Bone marrow (tissue), 2 donors: Measurements from ENCODE around the gene BET1L.

ENCODE experiments used
- DNase-seq, 2 donors: peaks; one replicate each; lab custom pipeline; 2025; lab: John Stamatoyannopoulos, UW

The BET1L gene

DNA sequence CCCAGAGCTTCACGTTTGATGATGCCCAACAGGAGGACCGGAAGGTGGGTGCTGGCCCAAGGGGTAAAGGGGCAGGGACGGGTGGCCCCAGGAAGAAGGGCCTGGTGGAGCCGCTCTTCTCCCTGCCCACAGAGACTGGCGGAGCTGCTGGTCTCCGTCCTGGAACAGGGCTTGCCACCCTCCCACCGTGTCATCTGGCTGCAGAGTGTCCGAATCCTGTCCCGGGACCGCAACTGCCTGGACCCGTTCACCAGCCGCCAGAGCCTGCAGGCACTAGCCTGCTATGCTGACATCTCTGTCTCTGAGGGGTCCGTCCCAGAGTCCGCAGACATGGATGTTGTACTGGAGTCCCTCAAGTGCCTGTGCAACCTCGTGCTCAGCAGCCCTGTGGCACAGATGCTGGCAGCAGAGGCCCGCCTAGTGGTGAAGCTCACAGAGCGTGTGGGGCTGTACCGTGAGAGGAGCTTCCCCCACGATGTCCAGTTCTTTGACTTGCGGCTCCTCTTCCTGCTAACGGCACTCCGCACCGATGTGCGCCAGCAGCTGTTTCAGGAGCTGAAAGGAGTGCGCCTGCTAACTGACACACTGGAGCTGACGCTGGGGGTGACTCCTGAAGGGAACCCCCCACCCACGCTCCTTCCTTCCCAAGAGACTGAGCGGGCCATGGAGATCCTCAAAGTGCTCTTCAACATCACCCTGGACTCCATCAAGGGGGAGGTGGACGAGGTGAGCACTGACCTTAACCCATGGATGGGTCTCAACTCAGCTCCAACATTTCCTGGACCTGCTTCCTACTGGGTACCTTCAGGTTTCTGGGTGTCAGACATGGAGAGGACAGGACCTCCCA lies 2.3 kb upstream of the BET1L start:
- no peak for DNase-seq

DNA sequence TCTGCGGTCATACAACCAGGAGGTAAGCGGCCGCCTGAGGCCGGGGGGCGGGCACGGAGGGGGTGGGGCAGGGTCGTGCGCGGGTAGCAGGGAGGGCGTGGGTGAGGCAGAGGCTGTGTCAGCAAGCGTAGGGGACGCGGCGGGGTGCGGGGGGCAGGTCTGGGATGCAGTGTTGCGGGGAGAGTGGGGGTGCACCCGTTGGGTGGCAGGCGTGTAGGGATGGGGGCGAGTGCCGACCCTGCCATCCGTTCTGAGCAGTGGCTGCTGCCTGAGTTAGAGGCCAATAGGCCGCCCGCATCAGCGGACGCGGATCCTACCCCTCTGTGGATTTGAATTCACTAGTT lies 1.7 kb upstream of the BET1L start:
- no peak for DNase-seq

DNA sequence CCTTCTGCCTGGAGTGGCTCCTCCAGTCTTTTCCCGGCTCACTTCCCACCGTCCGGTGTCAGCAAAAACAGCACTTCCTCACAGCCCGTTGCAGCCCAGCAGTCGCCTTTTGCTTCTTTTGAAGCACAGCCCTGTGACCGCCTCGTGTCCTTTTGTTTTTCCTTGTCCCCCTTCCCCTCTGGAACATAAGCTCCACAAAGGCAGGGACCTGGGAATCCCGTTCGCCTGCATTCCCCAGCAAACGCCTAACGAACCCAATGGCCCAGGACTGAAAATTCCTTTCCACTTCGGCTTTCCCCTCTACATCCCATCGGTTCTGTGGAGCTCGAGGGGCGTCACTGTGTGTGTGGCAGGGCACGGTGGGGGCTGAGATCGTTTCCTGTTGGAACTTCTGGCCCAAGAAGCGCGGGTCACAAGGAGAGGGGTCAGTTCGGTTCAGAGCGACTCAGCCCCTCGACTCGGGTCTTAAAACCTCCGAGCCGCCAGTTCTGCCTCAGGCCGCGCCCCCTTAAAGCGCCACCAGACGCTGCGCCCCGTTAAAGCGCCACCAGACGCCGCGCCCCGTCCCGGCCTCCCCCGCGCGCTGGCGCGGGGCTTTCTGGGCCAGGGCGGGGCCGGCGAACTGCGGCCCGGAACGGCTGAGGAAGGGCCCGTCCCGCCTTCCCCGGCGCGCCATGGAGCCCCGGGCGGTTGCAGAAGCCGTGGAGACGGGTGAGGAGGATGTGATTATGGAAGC lies 1.1 kb upstream of the BET1L start:
- DNase-seq = peak; percentile 46 to 48

DNA sequence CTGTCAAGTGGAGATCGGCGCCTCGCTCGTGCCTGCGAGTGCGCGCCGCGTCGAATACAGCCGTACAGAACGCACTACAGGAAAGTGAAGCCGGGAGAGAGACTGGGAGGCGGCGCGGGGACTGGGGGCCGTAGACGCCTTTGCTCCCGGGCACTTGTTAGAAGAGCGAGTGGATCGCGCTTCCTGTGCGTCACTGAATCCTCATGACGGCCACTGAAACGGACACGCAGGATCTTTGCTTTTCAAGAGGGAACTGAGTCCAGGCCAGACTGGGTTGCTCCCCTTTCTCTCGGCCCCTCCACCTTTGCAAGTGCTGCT lies 623 bp upstream of the BET1L start:
- DNase-seq = no peak

DNA sequence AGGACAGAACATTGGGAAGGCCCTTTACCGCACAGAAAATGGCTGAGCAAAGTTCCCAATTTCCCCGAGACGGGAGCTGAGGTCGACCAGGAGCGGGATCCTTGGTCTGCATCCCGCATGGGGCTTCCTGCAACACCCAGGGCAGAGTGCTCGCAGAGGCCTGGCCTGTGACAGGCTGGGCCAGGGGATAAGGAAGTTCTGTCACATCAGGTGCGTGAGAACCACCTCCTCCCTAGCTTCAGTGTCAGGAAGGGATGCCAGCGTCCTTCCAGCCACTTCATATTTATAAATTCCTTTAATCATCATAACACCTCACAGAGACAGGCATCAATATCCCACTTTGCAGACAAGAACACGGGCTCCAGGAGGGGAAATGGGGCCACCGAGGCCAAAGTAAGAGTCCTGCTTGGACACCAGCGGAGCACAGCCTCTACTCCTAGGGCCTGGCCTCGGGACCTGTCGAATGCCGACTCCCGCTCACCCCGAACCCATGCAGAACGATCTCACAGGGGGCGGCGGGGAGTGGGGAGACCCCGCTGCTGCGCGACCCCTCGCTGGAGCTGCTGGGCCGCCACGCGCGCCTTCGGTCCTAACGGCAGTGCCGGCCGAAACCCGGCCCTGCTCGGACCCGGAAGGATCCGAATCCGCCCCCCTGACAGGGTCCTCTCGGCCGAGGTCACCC lies 532 bp downstream of the BET1L start:
- DNase-seq = no peak

DNA sequence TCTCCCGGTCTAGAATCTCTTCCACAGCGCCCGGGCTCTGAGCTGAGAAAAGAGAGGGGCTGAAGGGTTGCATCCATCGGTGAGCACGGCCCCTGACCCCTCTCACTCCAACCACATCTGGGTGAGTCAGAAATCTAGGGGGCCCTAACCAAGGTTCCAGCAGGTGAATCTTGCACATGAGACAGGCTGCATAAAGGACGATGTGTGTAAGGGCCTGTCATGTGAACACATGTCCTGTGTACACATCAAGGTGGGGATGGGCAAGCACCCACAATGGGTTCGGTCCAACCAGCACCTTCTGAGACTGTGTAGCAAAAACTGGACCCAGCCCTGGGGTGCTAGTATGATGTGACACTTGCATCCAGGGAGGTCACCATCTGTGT lies 1.2 kb downstream of the BET1L start:
- DNase-seq = no peak

DNA sequence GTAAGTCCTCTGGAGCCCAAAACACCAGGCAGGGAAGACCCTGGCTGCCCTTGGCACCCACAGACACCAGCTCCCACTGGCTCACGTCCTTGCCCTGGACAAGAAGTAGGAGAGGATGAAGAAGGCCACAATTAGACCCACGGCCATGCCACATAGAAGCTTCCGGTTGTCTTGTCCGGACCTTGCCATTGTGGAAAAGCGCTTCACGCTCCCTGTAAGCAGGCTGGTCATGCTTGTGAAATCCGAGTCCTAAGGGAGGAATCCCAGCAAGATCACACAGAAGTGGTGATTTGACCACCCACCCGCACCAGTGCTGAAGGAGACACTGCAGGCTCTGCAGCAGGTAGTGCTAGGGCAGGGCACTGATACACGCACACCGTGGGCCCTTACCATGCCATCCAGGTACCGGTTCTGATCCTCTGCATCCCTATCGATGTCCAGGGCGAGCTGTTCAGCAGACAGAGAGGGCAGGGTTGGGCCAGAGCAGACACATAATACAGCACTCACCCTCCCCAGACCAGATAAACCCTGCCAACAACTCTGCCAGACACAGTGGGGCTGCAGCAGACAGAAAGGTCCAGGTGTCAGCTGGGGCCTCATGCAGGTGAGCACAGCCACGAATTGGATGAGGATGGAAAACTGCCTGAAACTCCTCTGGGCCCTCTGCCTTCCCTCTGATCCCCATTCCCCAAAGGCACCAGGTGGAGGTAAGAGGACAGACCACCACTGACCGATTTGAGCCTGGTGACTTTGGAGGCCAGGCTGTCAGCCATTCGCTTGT lies 1.8 kb downstream of the BET1L start:
- DNase-seq = no peak

DNA sequence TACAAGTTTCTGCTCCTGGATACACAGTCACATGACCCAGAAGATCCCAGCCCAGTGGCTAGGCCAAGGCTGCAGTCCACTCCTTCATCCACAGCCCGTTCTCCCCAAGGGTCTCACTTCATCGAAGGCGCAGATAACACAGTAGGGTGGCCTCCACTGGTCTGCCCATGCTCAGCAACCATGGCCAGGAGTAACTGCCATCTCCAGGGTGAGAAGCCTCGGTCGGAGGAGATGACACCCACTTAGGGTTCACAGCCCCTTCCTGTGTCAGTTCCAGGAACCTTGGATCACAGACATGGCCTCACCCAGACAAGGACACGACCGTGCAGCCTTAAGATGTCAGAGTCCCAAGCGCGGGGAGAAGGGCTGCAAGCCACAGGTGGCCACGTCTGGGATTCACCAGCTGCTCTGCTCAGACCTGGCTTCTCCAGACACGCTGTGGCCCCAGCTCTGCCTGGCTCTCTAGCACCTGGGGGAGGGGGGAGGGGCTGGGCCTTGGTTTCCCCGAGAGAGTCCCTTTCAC lies 2.6 kb downstream of the BET1L start:
- no peak for DNase-seq

DNA sequence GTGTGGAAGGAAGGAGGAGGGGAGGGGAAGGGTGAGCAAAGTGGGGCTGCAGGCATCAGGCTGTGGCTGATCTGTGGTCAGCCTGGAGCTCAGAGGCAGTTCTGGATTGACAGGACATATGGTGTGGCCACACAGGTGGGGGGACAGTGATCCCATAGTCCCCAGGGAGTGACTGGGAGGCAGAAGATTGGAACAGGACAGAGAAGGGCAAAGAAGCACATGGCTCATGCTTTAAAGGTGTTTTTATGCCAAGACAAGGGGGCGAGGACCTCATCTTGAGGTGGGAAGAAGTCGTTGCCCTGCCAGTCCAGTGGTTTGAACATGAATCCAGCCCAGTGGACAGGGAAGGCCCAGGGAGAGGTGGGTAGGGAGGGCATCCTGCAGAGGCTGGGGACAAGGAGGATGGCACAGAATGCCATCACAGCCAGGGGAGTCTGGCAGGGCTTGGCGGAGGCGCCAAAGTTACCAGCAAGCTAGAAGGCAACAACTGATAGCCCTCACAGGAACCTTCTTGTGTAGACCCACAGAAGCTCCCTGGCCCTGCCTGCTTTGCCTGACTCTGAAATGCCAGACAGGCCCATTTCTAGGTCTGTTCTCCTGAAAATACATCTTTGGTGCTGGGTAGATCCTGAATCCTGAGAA lies 3.1 kb downstream of the BET1L start:
- no peak for DNase-seq

DNA sequence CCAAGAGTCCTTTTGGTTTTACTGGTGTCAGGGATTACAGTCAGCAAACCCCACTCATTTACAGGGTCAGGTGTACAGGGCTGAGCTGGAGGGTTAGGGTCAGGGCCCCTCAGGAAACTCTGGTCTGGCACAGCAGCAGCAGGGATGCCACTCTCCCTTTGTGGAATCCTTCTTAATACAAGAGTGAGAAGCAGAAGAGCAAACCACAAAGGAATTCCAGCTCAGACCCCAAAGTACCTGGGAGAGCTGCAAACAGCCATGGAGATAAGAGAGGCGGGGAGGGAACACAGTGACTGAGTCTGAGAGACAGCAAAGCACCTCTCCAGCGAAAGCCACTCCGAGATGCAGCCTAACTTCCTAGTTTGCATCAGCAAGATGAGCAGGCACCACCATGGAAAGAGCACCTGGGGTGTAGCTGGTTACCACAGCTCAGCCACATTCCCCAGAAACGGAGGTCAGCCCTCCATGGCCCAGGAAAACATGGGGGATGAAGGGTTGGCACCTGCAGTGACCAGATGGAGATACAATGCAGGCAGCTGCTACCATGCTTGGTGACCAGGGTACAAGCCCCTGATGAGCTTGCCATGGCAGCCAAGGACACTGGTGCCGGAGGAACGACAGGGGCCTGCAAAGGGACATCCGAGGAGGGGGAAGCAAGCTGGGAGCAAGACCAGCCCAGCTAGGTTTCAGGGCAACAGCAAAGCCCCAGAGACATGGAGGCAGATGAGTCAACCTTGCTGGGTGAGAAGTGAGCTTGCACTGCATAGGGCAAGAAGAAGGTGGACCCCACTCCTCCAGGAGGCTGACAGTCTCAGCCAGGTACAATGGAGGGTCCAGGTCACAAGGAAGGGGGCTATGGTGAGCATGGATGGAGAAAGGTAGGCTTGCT lies 3.9 kb downstream of the BET1L start:
- DNase-seq = no peak

DNA sequence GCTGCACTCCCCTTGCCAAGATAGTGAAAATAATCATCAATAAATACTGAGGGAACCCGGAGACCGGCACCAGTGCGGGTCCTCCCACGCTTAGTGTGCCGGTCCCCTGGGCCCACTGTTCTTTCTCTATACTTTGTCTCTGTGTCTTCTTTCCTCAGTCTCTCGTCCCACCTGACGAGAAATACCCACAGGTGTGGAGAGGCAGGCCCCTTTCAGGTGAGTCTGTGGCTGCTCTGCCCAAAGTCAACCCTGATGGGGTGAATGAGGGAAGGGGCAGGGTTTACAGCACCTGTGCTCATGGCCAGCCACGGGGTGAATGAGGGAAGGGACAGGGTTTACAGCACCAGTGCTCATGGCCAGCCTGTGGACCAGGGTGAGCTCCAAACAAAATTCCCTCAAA lies 4.7 kb downstream of the BET1L start:
- no peak for DNase-seq

DNA sequence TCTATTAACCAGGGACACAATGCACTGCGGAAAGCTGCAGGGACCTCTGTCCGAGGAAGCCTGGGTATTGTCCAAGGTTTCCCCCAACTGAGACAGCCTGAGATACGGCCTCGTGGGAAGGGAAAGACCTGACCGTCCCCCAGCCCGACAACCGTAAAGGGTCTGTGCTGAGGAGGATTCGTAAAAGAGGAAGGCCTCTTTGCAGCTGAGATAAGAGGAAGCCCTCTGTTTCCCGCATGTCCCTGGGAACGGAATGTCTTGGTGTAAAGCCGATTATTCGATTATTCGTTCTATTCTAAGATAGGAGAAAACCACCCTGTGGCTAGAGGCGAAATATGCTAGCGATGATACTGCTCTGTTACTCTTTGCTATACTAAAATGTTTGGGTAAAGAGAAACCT lies 5.2 kb downstream of the BET1L start:
- DNase-seq = peak in 1 of 2 donors; percentile 34

DNA sequence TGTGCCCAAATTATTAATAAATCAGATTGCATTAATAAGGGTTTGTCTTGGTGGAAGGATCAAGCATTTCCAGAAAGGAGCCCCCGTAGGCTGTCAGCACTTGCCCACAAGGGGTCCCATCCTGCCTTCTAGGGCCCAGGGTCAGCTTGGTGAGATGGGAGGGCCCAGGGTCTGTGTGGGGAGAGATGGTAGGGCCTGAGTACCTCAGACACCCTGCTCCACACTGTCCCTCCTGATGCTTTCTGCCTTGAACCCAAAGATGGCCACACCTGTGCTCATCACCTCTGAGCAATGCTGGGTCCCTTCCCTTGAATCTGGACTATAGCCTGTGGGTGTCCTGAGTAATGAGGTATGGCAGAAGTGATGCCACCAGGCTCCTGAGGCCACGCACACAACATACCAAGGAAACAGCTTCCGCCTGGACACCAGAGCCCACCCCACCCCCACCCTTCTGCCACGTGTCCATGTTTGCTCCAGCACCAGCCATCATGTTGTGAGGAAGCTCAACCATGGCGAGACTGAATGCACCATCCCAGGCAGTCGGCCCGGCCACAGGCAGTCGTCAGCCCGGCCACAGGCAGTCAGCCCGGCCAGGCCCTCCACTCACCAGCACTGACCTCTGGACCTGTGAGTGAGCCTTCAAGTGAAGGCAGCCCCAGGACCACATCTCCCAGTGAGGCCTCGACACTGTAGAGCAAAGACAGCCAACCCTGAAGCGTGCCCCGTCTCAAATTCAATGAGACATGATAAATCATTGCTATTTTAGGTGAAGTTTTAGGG lies 6.8 kb downstream of the BET1L start:
- no peak for DNase-seq

DNA sequence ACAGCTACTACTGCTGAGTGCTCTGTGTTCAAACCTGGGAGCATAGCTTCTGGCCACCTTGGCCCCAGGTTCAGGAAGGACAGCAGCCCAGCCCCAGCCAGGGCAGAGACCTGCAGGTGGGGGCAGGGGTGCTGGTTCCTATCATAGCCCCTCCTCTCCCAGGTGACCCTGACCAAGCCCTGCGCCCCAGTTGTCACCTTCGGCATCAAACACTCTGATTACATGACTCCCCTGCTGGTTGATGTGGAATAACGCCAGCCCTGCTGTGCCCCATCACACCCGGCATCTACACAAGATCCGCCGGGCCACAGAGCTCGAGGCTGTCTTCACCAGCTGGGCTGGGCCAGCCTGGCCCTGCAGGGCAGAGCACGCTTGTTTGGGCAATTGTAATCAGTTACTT lies 7.4 kb downstream of the BET1L start:
- no peak for DNase-seq

DNA sequence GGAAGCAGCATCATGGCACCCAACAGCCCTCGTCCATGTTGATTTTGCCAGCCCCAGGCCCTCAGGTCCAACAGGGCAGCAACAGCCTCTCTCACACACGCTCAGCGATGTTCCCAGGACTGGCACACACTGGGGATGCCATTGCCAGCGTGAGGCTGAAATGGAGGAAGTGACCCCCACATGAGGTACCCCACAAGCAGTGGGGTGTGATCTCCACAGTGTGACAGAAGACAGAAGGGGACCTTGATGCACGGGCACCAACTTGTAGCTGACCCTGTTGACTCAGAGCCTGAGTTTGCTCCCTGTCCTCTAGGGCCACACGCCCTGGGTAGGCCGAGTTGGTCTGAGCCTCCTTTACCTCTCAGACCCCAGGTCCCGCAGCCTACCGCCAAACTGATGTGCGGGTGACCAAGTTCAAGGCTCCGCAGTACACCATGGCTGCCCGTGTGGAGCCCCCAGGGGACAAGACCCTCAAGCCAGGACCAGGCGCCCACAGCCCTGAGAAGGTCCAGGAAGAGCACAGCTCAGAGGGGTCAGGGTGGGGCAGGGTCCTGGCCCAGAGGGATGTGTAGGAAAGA lies 8.1 kb downstream of the BET1L start:
- DNase-seq = no peak

DNA sequence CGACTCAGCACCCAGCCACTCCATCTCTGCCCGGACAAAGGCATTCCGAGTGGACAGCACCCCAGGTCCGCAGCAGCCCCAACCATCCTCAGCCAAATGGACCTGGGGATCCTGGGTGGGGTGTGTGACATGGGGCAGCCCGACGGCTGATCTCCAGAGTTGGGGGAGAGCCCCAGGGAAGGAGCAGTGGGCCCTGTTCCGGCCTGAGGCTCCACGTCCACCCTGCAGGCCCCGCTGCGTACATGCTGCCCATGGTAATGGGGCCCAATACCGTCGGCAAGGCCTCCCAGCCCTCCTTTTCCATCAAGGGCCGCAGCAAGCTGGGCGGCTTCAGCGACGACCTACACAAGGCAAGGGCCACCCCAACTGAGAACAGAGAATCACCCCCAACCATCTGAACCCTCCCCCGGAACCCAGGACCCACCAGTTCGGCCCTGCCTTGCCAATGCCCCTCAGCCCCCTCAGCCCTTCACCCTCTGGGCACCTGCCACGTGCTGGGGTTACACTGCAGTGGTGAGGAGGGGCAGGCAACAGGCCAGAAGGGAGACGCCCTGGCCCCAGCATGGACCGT lies 8.9 kb downstream of the BET1L start:
- DNase-seq = no peak

DNA sequence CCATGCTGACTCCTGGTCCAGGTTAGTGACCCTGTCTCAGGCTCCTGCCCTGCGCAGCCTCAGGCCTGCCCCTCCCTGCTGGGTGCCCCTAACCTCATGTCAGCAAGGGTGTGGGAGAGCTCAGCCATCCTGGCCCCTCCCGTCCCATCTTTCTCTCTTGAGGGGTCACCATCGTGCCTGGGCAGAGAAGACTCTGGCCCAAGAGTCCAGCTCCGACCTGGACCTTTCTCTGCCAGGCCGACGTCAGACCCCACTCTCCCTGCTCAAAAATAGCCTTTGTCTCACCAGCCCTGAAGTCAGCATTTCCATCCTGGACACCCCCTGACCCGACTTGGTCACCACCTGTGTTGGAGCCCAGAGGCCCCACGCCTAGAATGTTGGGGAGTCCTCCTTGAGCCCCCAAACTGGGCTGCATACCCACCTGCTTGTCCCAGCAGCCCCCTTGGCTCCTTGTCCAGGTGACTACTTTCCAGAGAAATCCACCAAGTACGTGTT lies 9.4 kb downstream of the BET1L start:
- DNase-seq = no peak

DNA sequence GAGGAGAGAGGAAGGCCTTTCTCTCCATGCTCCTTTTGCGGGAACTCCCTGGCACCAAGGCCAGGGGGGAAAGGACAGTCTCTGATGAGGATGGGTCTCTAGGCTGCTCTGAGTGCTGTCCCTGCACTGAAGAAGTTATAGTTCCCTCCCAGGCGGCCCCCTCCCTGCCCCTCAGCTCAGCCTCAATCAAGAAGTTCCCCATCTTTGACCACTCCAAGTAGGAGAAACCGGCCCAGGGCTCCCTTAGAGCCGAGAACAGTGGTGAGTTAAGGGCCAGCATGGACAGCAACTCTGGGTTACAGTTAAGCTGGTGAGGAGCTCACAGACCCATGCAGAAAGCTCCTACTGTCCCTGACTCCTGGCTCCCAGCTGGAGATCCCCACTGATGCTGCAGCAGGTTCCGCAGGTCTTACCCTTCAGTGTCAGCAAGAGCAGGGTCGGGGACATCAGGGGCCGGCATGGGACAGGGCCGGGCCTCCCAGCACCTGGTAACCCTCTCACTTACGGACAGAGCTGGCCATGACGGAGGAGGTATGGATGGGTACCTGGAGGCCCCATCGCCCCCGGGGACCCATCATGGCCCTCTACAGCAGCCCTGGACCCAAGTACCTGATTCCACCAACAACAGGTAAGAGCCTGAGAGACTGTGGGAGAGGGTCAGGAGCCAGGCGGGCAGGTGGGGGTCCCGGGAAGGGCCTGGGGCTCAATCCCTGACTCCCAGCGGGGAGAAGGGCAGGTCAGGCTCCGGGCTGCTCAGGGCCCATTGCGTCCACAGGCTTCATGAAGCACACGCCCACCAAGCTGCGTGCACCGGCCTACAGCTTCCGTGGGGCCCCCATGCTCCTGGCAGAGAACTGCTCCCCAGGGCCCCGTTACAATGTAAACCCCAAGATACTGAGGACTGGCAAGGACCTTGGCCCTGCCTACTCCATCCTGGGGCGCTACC lies 10.1 kb downstream of the BET1L start:
- no peak for DNase-seq
